GM19240 (cell line): ENCODE data around the gene ABL2.
"Not testable (repeated sequence)": the region's sequence is repeated elsewhere in the genome, so short reads cannot be mapped to it uniquely, and the experiment has no call there.

ENCODE experiments used
- DNase-seq: peaks from one replicate; pipeline ENCODE4 v3.0.0; 2011; ENCODE audit warnings: low spot score; ENCODE audit not compliant: insufficient read length

ABL2 gene

GRCh38 chr1:179135707-179136106 is 93.8 kb downstream of the ABL2 start:
- not testable (repeated sequence) for DNase-seq

- DNase-seq, result not testable (repeated sequence)
Measured at GRCh38 chr1:179135168-179135567, 94.3 kb downstream of the ABL2 start.

- peak; percentile 25 for DNase-seq
Measured at GRCh38 chr1:179129702-179130473, 99.6 kb downstream of the ABL2 start.

GRCh38 chr1:179128520-179128919 is 101.0 kb downstream of the ABL2 start:
- DNase-seq, result no peak

GRCh38 chr1:179127163-179127895 is 102.1 kb downstream of the ABL2 start:
- no peak for DNase-seq

- DNase-seq, result no peak
Measured at GRCh38 chr1:179126338-179127060, 103.0 kb downstream of the ABL2 start.

- no peak for DNase-seq
Measured at GRCh38 chr1:179124873-179125272, 104.6 kb downstream of the ABL2 start.

- DNase-seq, result no peak
Measured at GRCh38 chr1:179121159-179121938, 108.1 kb downstream of the ABL2 start.

GRCh38 chr1:179120736-179121135 is 108.7 kb downstream of the ABL2 start:
- DNase-seq, result no peak

- DNase-seq, result no peak
Measured at GRCh38 chr1:179119513-179119912, 110.0 kb downstream of the ABL2 start.

GRCh38 chr1:179115181-179115580 is 114.3 kb downstream of the ABL2 start:
- DNase-seq, result no peak

- no peak for DNase-seq
Measured at GRCh38 chr1:179108644-179109043, 120.8 kb downstream of the ABL2 start.

- no peak for DNase-seq
Measured at GRCh38 chr1:179107706-179108629, 121.5 kb downstream of the ABL2 start.

- no peak for DNase-seq
Measured at GRCh38 chr1:179105393-179105792, 124.1 kb downstream of the ABL2 start.

- no peak for DNase-seq
Measured at GRCh38 chr1:179104611-179105250, 124.7 kb downstream of the ABL2 start.

- DNase-seq, result no peak
Measured at GRCh38 chr1:179103999-179104398, 125.5 kb downstream of the ABL2 start.

- no peak for DNase-seq
Measured at GRCh38 chr1:179101566-179101965, 127.9 kb downstream of the ABL2 start.

- DNase-seq, result no peak
Measured at GRCh38 chr1:179099891-179100290, 129.6 kb downstream of the ABL2 start.

GRCh38 chr1:179095924-179096323 is 133.6 kb downstream of the ABL2 start:
- DNase-seq, result no peak

- no peak for DNase-seq
Measured at GRCh38 chr1:179095377-179095776, 134.1 kb downstream of the ABL2 start.
